Measurements from ENCODE around the gene NOMO2. TPM values are rescaled to one million over a fixed set of nuclear protein-coding genes. Genes with fewer than 3 reads are reported as not detected.
"Not testable (repeated sequence)": the region's sequence is repeated elsewhere in the genome, so short reads cannot be mapped to it uniquely, and the experiment has no call there.

NOMO2 gene
- total RNA-seq (2022): 151 and 158 TPM in 2 replicates
- Bru-seq, nascent RNA: percentile 47 among the genes with signal in this experiment
- percentile 51 among the genes with signal in this experiment for BruChase-seq, experiment 1, labeled RNA remaining after a 6-hour chase
- BruChase-seq, experiment 2, labeled RNA remaining after a 2-hour chase: percentile 50 among the genes with signal in this experiment
- long read RNA-seq, full-length matches to known transcripts: 384 of 430 reads
- long read RNA-seq, partial matches to known transcripts: 28 of 430 reads
- long read RNA-seq, other reads (novel, unspliced or antisense): 18 of 430 reads

- H3K36me3 Mint-ChIP-seq (ENCODE audit: insufficient read depth, unreplicated experiment); H3K27me3 Mint-ChIP-seq (ENCODE audit: insufficient read depth, unreplicated experiment); H3K9me3 Mint-ChIP-seq (ENCODE audit: unreplicated experiment); CTCF ChIA-PET; intact Hi-C loops (cut with micrococcal nuclease); H3K4me1 Mint-ChIP-seq (ENCODE audit: insufficient read depth, unreplicated experiment); POLR2A ChIA-PET; H3K27ac Mint-ChIP-seq (ENCODE audit: low read depth, unreplicated experiment); BruUV-seq (replicated peaks): not testable (repeated sequence)
- peak; percentile 0 for DNase-seq (ENCODE audit: unreplicated experiment)
- H3K4me3 Mint-ChIP-seq (ENCODE audit: unreplicated experiment): peak within 1 kb of the TSS; percentile 66
Observed at GRCh38 chr16:18561727-18562314, at the start of gene NOMO2. NOMO2 (minus strand) TSS chr16:18562097; CDS start chr16:18562040, 57 bp downstream.

DNA sequence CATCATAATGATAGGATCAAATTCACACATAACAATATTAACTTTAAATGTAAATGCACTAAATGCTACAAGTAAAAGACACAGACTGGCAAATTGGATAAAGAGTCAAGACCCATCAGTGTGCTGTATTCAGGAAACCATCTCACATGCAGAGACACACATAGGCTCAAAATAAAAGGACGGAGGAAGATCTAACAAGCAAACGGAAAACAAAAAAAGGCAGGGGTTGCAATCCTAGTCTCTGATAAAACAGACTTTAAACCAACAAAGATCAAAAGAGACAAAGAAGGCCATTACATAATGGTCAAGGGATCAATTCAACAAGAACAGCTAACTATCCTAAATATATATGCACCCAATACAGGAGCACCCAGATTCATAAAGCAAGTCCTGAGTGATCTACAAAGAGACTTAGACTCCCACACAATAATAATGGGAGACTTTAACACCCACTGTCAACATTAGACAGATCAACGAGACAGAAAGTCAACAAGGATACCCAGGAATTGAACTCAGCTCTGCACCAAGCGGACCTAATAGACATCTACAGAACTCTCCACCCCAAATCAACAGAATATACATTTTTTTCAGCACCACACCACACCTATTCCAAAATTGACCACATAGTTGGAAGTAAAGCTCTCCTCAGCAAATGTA is 48.4 kb upstream of the NOMO2 start:
- POLR2A ChIA-PET, CTCF ChIA-PET: not testable (repeated sequence)

GRCh38 chr16:18608271-18608670 is 46.4 kb upstream of the NOMO2 start:
- BruUV-seq (replicated peaks); H3K9me3 Mint-ChIP-seq (ENCODE audit: unreplicated experiment); H3K27ac Mint-ChIP-seq (ENCODE audit: low read depth, unreplicated experiment); H3K4me1 Mint-ChIP-seq (ENCODE audit: insufficient read depth, unreplicated experiment); H3K4me3 Mint-ChIP-seq (ENCODE audit: unreplicated experiment); H3K36me3 Mint-ChIP-seq (ENCODE audit: insufficient read depth, unreplicated experiment); CTCF ChIA-PET; intact Hi-C loops (cut with micrococcal nuclease); POLR2A ChIA-PET; DNase-seq (ENCODE audit: unreplicated experiment); H3K27me3 Mint-ChIP-seq (ENCODE audit: insufficient read depth, unreplicated experiment): not testable (repeated sequence)

More for the DNA sequence above, 48.4 kb upstream of the NOMO2 start:
- H3K4me1 Mint-ChIP-seq (ENCODE audit: insufficient read depth, unreplicated experiment); BruUV-seq (replicated peaks); H3K9me3 Mint-ChIP-seq (ENCODE audit: unreplicated experiment); DNase-seq (ENCODE audit: unreplicated experiment); H3K36me3 Mint-ChIP-seq (ENCODE audit: insufficient read depth, unreplicated experiment); H3K4me3 Mint-ChIP-seq (ENCODE audit: unreplicated experiment); H3K27ac Mint-ChIP-seq (ENCODE audit: low read depth, unreplicated experiment); H3K27me3 Mint-ChIP-seq (ENCODE audit: insufficient read depth, unreplicated experiment); intact Hi-C loops (cut with micrococcal nuclease): not testable (repeated sequence)

DNA sequence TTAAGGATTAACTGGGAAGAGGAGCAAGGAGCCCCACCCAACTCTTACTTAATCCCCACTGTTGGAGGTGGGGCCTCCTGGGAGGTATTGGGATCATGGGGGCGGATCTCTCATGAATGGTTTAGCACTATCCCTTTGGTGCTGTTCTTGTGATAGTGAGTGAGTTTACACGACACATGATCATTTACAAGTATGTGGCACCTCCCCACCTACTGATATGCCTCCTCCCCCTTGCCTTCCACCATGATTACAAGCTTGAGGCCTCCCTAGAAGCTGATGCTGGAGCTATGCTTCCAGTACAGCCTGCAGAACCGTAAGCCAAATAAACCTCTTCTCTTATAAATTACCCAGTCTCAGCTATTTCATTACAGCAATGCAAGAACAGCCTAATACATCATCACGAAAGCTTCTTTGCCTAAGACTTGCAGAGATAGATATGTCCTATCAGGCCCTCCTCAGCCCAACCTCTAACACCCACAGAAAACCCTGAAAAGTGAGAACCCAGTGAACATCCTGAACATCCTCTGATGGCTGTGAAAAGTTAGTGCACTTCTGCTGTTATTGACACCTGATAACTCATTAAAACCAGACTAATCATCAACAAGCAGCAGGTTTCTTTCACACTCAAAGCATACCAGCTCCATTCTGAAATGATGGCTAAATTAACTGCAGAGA is 41.8 kb upstream of the NOMO2 start:
- H3K4me1 Mint-ChIP-seq (ENCODE audit: insufficient read depth, unreplicated experiment); intact Hi-C loops (cut with micrococcal nuclease); H3K27me3 Mint-ChIP-seq (ENCODE audit: insufficient read depth, unreplicated experiment); DNase-seq (ENCODE audit: unreplicated experiment); H3K36me3 Mint-ChIP-seq (ENCODE audit: insufficient read depth, unreplicated experiment); H3K4me3 Mint-ChIP-seq (ENCODE audit: unreplicated experiment); CTCF ChIA-PET; POLR2A ChIA-PET; H3K9me3 Mint-ChIP-seq (ENCODE audit: unreplicated experiment); BruUV-seq (replicated peaks); H3K27ac Mint-ChIP-seq (ENCODE audit: low read depth, unreplicated experiment): not testable (repeated sequence)

DNA sequence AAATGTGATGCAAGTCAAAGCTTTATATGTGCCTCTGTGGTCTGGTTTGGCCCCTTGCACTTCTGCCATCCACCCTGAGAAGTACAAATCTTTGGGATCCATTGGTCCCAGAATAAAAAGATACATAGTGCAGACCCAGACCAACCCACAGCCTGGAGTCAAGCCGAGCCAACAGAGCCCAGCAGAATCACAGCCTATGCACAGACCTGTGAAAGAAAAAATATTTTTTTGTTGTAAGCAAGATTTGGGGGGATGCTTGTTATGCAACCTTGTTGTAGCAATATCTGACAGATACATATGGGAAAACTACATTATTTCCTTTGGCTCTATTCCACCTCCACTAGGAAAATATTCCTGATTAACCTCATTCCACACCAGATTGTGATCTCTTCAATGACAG is 36.7 kb upstream of the NOMO2 start:
- intact Hi-C loops (cut with micrococcal nuclease); H3K36me3 Mint-ChIP-seq (ENCODE audit: insufficient read depth, unreplicated experiment); H3K9me3 Mint-ChIP-seq (ENCODE audit: unreplicated experiment); H3K4me1 Mint-ChIP-seq (ENCODE audit: insufficient read depth, unreplicated experiment); POLR2A ChIA-PET; H3K27ac Mint-ChIP-seq (ENCODE audit: low read depth, unreplicated experiment); CTCF ChIA-PET; H3K4me3 Mint-ChIP-seq (ENCODE audit: unreplicated experiment); DNase-seq (ENCODE audit: unreplicated experiment); H3K27me3 Mint-ChIP-seq (ENCODE audit: insufficient read depth, unreplicated experiment); BruUV-seq (replicated peaks): not testable (repeated sequence)

DNA sequence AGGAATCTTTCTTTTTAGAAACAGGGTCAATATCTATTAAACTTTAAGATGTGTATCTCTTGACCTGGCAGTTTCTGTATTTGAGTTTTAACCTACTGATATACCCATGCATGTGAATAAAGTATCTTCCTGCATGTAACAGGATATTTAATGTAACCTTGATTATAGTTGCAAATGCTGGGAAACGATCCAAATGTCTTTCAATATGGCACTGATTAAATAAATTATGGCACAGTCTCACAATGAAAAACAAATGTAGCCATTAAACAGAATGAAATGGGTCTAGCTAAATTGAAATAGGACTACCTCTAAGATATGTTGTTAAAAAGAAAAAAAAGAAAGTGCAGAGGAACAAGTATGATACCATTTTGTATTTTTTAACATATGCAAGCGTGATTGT is 35.8 kb upstream of the NOMO2 start:
- BruUV-seq (replicated peaks); intact Hi-C loops (cut with micrococcal nuclease); H3K27ac Mint-ChIP-seq (ENCODE audit: low read depth, unreplicated experiment); H3K4me3 Mint-ChIP-seq (ENCODE audit: unreplicated experiment); CTCF ChIA-PET; H3K36me3 Mint-ChIP-seq (ENCODE audit: insufficient read depth, unreplicated experiment); DNase-seq (ENCODE audit: unreplicated experiment); H3K4me1 Mint-ChIP-seq (ENCODE audit: insufficient read depth, unreplicated experiment); H3K9me3 Mint-ChIP-seq (ENCODE audit: unreplicated experiment); POLR2A ChIA-PET; H3K27me3 Mint-ChIP-seq (ENCODE audit: insufficient read depth, unreplicated experiment): not testable (repeated sequence)

DNA sequence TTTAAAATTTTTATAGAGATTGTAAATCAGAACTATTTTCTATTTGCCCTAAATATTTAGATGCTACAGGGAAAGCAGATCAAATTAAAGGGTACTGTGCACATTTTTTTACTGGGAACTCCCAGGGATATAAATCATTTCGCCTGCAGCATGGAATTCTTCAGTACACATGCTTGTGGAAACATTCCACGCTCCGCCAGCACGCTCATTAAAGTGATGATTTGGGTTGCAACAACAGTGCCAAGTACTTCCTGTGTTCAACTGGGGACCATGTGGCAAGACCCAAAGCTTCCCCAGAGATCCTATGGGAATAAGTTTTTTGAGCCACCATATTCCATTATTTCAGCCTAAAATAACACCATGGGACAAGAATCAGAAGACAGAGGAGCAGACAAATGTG is 35.4 kb upstream of the NOMO2 start:
- H3K9me3 Mint-ChIP-seq (ENCODE audit: unreplicated experiment); H3K27ac Mint-ChIP-seq (ENCODE audit: low read depth, unreplicated experiment); intact Hi-C loops (cut with micrococcal nuclease); POLR2A ChIA-PET; H3K27me3 Mint-ChIP-seq (ENCODE audit: insufficient read depth, unreplicated experiment); H3K4me1 Mint-ChIP-seq (ENCODE audit: insufficient read depth, unreplicated experiment); DNase-seq (ENCODE audit: unreplicated experiment); CTCF ChIA-PET; H3K4me3 Mint-ChIP-seq (ENCODE audit: unreplicated experiment); H3K36me3 Mint-ChIP-seq (ENCODE audit: insufficient read depth, unreplicated experiment); BruUV-seq (replicated peaks): not testable (repeated sequence)

- H3K4me3 Mint-ChIP-seq (ENCODE audit: unreplicated experiment); H3K9me3 Mint-ChIP-seq (ENCODE audit: unreplicated experiment); BruUV-seq (replicated peaks); intact Hi-C loops (cut with micrococcal nuclease); H3K27me3 Mint-ChIP-seq (ENCODE audit: insufficient read depth, unreplicated experiment); H3K4me1 Mint-ChIP-seq (ENCODE audit: insufficient read depth, unreplicated experiment); CTCF ChIA-PET; DNase-seq (ENCODE audit: unreplicated experiment); H3K36me3 Mint-ChIP-seq (ENCODE audit: insufficient read depth, unreplicated experiment); POLR2A ChIA-PET; H3K27ac Mint-ChIP-seq (ENCODE audit: low read depth, unreplicated experiment): not testable (repeated sequence)
Observed at GRCh38 chr16:18595796-18596195, 33.9 kb upstream of the NOMO2 start.

DNA sequence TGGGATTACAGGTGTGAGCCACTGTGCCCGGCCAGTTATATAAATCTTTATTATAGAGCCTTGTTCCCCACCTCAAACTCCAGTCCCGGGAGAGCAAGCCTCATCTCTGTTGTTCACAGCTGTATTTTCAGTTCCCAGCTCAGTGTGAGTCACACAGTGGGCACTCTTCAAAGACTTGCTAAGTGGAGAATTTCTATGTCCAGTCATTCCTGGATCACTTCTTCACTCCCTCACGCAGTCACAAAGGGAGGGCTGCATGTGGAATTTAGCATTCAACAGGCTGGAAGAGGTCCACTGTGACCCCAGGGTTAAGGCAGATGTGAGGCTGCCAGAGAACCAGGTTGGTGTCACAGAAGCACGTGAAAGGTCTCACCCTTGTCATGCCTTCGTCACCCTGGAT is 33.0 kb upstream of the NOMO2 start:
- CTCF ChIA-PET; BruUV-seq (replicated peaks); H3K36me3 Mint-ChIP-seq (ENCODE audit: insufficient read depth, unreplicated experiment); H3K27me3 Mint-ChIP-seq (ENCODE audit: insufficient read depth, unreplicated experiment); H3K4me1 Mint-ChIP-seq (ENCODE audit: insufficient read depth, unreplicated experiment); H3K4me3 Mint-ChIP-seq (ENCODE audit: unreplicated experiment); H3K27ac Mint-ChIP-seq (ENCODE audit: low read depth, unreplicated experiment); POLR2A ChIA-PET; intact Hi-C loops (cut with micrococcal nuclease); H3K9me3 Mint-ChIP-seq (ENCODE audit: unreplicated experiment): not testable (repeated sequence)
- peak; percentile 18 for DNase-seq (ENCODE audit: unreplicated experiment)
